Type B pancreatic cell (in vitro differentiated cells): ENCODE measurements around the gene SHROOM4. TPM values are rescaled to one million over a fixed set of nuclear protein-coding genes. Genes with fewer than 3 reads are reported as not detected.

Experiments
- DNase-seq: peaks from one replicate; pipeline ENCODE4 v3.0.0; 2021; ENCODE audit warnings: mixed read lengths; ENCODE audit not compliant: unreplicated experiment; ENCODE audit errors: extremely low spot score
- H3K27ac Mint-ChIP-seq: 2 replicates; pipeline ENCODE4 v1.8.0; 2021; ENCODE audit warnings: mild to moderate bottlenecking, mixed read lengths
- H3K27me3 Mint-ChIP-seq: 2 replicates; pipeline ENCODE4 v1.8.0; 2021; ENCODE audit warnings: mixed read lengths
- H3K36me3 Mint-ChIP-seq: 2 replicates; pipeline ENCODE4 v1.8.0; 2021; ENCODE audit warnings: mixed read lengths
- H3K4me1 Mint-ChIP-seq: one replicate; pipeline ENCODE4 v1.8.0; 2021; ENCODE audit warnings: mixed read lengths; ENCODE audit not compliant: unreplicated experiment
- H3K4me3 Mint-ChIP-seq: 2 replicates; pipeline ENCODE4 v1.8.0; 2021; ENCODE audit warnings: mild to moderate bottlenecking, mixed read lengths
- H3K9me3 Mint-ChIP-seq: 2 replicates; pipeline ENCODE4 v1.8.0; 2021; ENCODE audit warnings: mixed read lengths
- CTCF ChIP-seq: fragments of 200-600 bp; sonication (generic); conservative IDR thresholded peaks from 2 replicates; pipeline ENCODE4 v1.5.0; 2021; ENCODE audit warnings: antibody characterized with exemption, mild to moderate bottlenecking
- total RNA-seq: library from RNA; stranded (reverse); gene quantifications from 2 replicates; pipeline ENCODE4 v1.2.1, GENCODE V29; 2021; ENCODE audit warnings: low replicate concordance

The SHROOM4 gene
- total RNA-seq, 1 donor from 2014 or later, result 13.3 TPM

- peaks cover 11% of the 10 kb centered on the region for H3K4me1 Mint-ChIP-seq
- no peaks in the 10 kb centered on the region for H3K36me3 Mint-ChIP-seq
- H3K27me3 Mint-ChIP-seq, result no peaks in the 10 kb centered on the region
- H3K9me3 Mint-ChIP-seq, result no peaks in the 10 kb centered on the region
- no peak overlapping the region for H3K27ac Mint-ChIP-seq
- H3K4me3 Mint-ChIP-seq, result no peak overlapping the region
- DNase-seq, result no peak
- no peak for TF ChIP-seq CTCF
These were observed 113.1 kb downstream of the SHROOM4 start for GRCh38 chrX:50700921-50701320.

GRCh38 chrX:50698944-50699343 is 115.0 kb downstream of the SHROOM4 start:
- Mint-ChIP-seq H3K27me3 (no peaks in the 10 kb centered on the region), H3K4me1 (peaks cover 7% of the 10 kb centered on the region), H3K9me3 (no peaks in the 10 kb centered on the region), H3K36me3 (peaks cover under 1% of the 10 kb centered on the region), H3K27ac (no peak overlapping the region), H3K4me3 (no peak overlapping the region)
- DNase-seq, result no peak
- no peak for TF ChIP-seq CTCF

- peak overlapping the region; percentile 1 for H3K27ac Mint-ChIP-seq
- peaks cover 4% of the 10 kb centered on the region for H3K36me3 Mint-ChIP-seq
- H3K9me3 Mint-ChIP-seq, result no peaks in the 10 kb centered on the region
- H3K4me1 Mint-ChIP-seq, result peaks cover 7% of the 10 kb centered on the region
- no peak overlapping the region for H3K4me3 Mint-ChIP-seq
- no peak for TF ChIP-seq CTCF
- DNase-seq, result no peak
- H3K27me3 Mint-ChIP-seq, result no peaks in the 10 kb centered on the region
These were observed 116.3 kb downstream of the SHROOM4 start for GRCh38 chrX:50697691-50698090.

GRCh38 chrX:50691820-50692219 is 122.2 kb downstream of the SHROOM4 start:
- Mint-ChIP-seq H3K9me3 (no peaks in the 10 kb centered on the region), H3K36me3 (peaks cover 4% of the 10 kb centered on the region), H3K4me3 (no peak overlapping the region), H3K27ac (no peak overlapping the region), H3K27me3 (no peaks in the 10 kb centered on the region), H3K4me1 (no peaks in the 10 kb centered on the region)
- peak; percentile 80 for TF ChIP-seq CTCF
- DNase-seq, result no peak

- no peak for TF ChIP-seq CTCF
- Mint-ChIP-seq H3K4me1 (no peaks in the 10 kb centered on the region), H3K27ac (no peak overlapping the region), H3K4me3 (no peak overlapping the region), H3K9me3 (no peaks in the 10 kb centered on the region), H3K36me3 (no peaks in the 10 kb centered on the region), H3K27me3 (no peaks in the 10 kb centered on the region)
- no peak for DNase-seq
These were observed 129.1 kb downstream of the SHROOM4 start for GRCh38 chrX:50684871-50685270.

GRCh38 chrX:50680990-50681389 is 133.0 kb downstream of the SHROOM4 start:
- DNase-seq, result no peak

More at GRCh38 chrX:50680990-50681389, 133.0 kb downstream of the SHROOM4 start:
- Mint-ChIP-seq H3K4me1 (no peaks in the 10 kb centered on the region), H3K27me3 (no peaks in the 10 kb centered on the region), H3K36me3 (no peaks in the 10 kb centered on the region), H3K4me3 (no peak overlapping the region), H3K27ac (no peak overlapping the region), H3K9me3 (no peaks in the 10 kb centered on the region)
- TF ChIP-seq CTCF, result peak; percentile 61
